GM19238 (cell line): ENCODE measurements around the gene KRTAP9-4.
"Not testable (repeated sequence)": the region's sequence is repeated elsewhere in the genome, so short reads cannot be mapped to it uniquely, and the experiment has no call there.

Experiments
- DNase-seq: peaks from one replicate; pipeline ENCODE4 v3.0.0; 2011; ENCODE audit warnings: low spot score; ENCODE audit not compliant: insufficient read length

KRTAP9-4 gene

GRCh38 chr17:41249637-41250240 is at the start of gene KRTAP9-4:
Gene KRTAP9-4, plus strand, starts transcription at chr17:41249687. Its CDS starts 34 bp downstream, at chr17:41249721.
- DNase-seq: not testable (repeated sequence)

- DNase-seq: no peak
Observed at GRCh38 chr17:41211845-41212466, 37.5 kb upstream of the KRTAP9-4 start.

- DNase-seq: no peak
Observed at GRCh38 chr17:41212524-41213169, 36.8 kb upstream of the KRTAP9-4 start.

GRCh38 chr17:41215681-41216080 is 33.8 kb upstream of the KRTAP9-4 start:
- DNase-seq: no peak

GRCh38 chr17:41223821-41224220 is 25.7 kb upstream of the KRTAP9-4 start:
- no peak for DNase-seq

- no peak for DNase-seq
Observed at GRCh38 chr17:41226051-41226450, 23.4 kb upstream of the KRTAP9-4 start.

- not testable (repeated sequence) for DNase-seq
Observed at GRCh38 chr17:41226598-41227095, 22.8 kb upstream of the KRTAP9-4 start, which contains the start of gene KRTAP9-2. Gene KRTAP9-2, plus strand, starts transcription at chr17:41226648. Its CDS starts 7 bp downstream, at chr17:41226655.

- DNase-seq: no peak
Observed at GRCh38 chr17:41230094-41230493, 19.4 kb upstream of the KRTAP9-4 start.

GRCh38 chr17:41231731-41232130 is 17.8 kb upstream of the KRTAP9-4 start:
- no peak for DNase-seq

GRCh38 chr17:41232399-41233105 is 16.9 kb upstream of the KRTAP9-4 start, which contains the start of gene KRTAP9-3:
Gene KRTAP9-3, plus strand, starts transcription at chr17:41232449. Its CDS starts 53 bp downstream, at chr17:41232502.
- DNase-seq: not testable (repeated sequence)

- not testable (repeated sequence) for DNase-seq
Observed at GRCh38 chr17:41237116-41237515, 12.4 kb upstream of the KRTAP9-4 start.

- DNase-seq: not testable (repeated sequence)
Observed at GRCh38 chr17:41237949-41238437, 11.5 kb upstream of the KRTAP9-4 start, which contains the start of gene KRTAP9-8. Gene KRTAP9-8, plus strand, starts transcription at chr17:41237999. Its CDS starts 53 bp downstream, at chr17:41238052.

GRCh38 chr17:41246995-41247787 is 2.3 kb upstream of the KRTAP9-4 start:
- DNase-seq: not testable (repeated sequence)

GRCh38 chr17:41251261-41251660 is 1.8 kb downstream of the KRTAP9-4 start:
- no peak for DNase-seq

- no peak for DNase-seq
Observed at GRCh38 chr17:41254861-41255260, 5.4 kb downstream of the KRTAP9-4 start.

GRCh38 chr17:41255381-41256290 is 6.1 kb downstream of the KRTAP9-4 start, which contains the start of gene KRTAP9-9:
Gene KRTAP9-9, plus strand, starts transcription at chr17:41255384.
- not testable (repeated sequence) for DNase-seq

GRCh38 chr17:41256291-41256685 is 6.8 kb downstream of the KRTAP9-4 start:
- no peak for DNase-seq

GRCh38 chr17:41258406-41258805 is 8.9 kb downstream of the KRTAP9-4 start:
- no peak for DNase-seq

- no peak for DNase-seq
Observed at GRCh38 chr17:41263212-41263611, 13.7 kb downstream of the KRTAP9-4 start.
